H1 (cell line): ENCODE measurements around the gene GALNTL6. TPM values are rescaled to one million over a fixed set of nuclear protein-coding genes. Genes with fewer than 3 reads are reported as not detected.
A peak's percentile ranks its signal among the peaks of the same experiment; 100 is the strongest.

Source experiments
- CTCF ChIA-PET: fragments of 300-600 bp; sonication (Branson Sonifier 250); formaldehyde crosslinking; loops from one replicate; lab custom pipeline; 2021; ENCODE audit not compliant: partially characterized antibody; lab: Charles Lee
- POLR2A ChIA-PET: fragments of 300-600 bp; sonication (Branson Sonifier 250); formaldehyde crosslinking; loops from one replicate; lab custom pipeline; 2021; ENCODE audit warnings: inconsistent platforms; ENCODE audit not compliant: partially characterized antibody; lab: Charles Lee
- DNase-seq, 2 experiments: peaks; one replicate each; pipeline versions ENCODE4 v3.0.0 to v3.0.0-alpha.2; 2010 to 2022; ENCODE audit warnings: low spot score in 2 of 2, low read depth in 1 of 2, mixed read lengths in 1 of 2
- FAIRE-seq: peaks from 2 replicates; lab custom pipeline; 2011; peaks lifted over from hg19 to GRCh38; lab: Jason Lieb, UNC
- H2AFZ ChIP-seq: 2 replicates; pipeline ENCODE4 v1.8.1; 2012; ENCODE audit warnings: low read length, inconsistent platforms
- H2AK5ac ChIP-seq: 2 replicates; pipeline ENCODE4 v1.6.1; 2013; ENCODE audit warnings: low read depth, low read length
- H2BK120ac ChIP-seq: replicated peaks from 2 replicates; pipeline ENCODE3; 2013; ENCODE audit warnings: low read depth, low read length, inconsistent platforms
- H2BK12ac ChIP-seq: 2 replicates; pipeline ENCODE4 v1.6.1; 2013; ENCODE audit warnings: low read depth, low read length
- H2BK15ac ChIP-seq: 2 replicates; pipeline ENCODE4 v1.6.1; 2013; ENCODE audit warnings: low read length
- H2BK20ac ChIP-seq: 2 replicates; pipeline ENCODE4 v1.6.1; 2013; ENCODE audit warnings: low read length
- H2BK5ac ChIP-seq: 2 replicates; pipeline ENCODE4 v1.6.1; 2013; ENCODE audit warnings: low read depth, low read length
- H3K14ac ChIP-seq: 2 replicates; pipeline ENCODE4 v1.6.1; 2013; ENCODE audit warnings: inconsistent platforms; ENCODE audit not compliant: insufficient read length
- H3K18ac ChIP-seq: 2 replicates; pipeline ENCODE4 v1.6.1; 2013; ENCODE audit warnings: low read length; ENCODE audit errors: extremely low read depth
- H3K23ac ChIP-seq: 2 replicates; pipeline ENCODE4 v1.6.1; 2013; ENCODE audit warnings: inconsistent platforms; ENCODE audit not compliant: insufficient read length
- H3K23me2 ChIP-seq: 2 replicates; pipeline ENCODE4 v1.6.1; 2013; ENCODE audit warnings: low read depth, low read length
- H3K27ac ChIP-seq: 2 replicates; pipeline ENCODE4 v1.6.1; 2011; ENCODE audit warnings: low read depth, low read length, inconsistent platforms
- H3K27me3 ChIP-seq, 4 experiments: replicated peaks in 1 of 4; 1 replicate in 1 of 4; 2 replicates in 3 of 4; pipeline versions ENCODE4 v1.6.1 to v1.8.1; 2011 to 2013; ENCODE audit warnings: low read length in 3 of 4, mild to moderate bottlenecking in 3 of 4, inconsistent platforms in 2 of 4, mixed read lengths in 2 of 4, moderate library complexity in 1 of 4; ENCODE audit not compliant: control insufficient read depth in 3 of 4, insufficient read depth in 3 of 4; ENCODE audit errors: extremely low read depth in 1 of 4
- H3K36me3 ChIP-seq, 4 experiments: 2 replicates each; pipeline versions ENCODE4 v1.6.1 to v1.8.1; 2011 to 2013; ENCODE audit warnings: mild to moderate bottlenecking in 4 of 4, low read length in 3 of 4, moderate library complexity in 2 of 4, control low read depth in 1 of 4, inconsistent platforms in 1 of 4; ENCODE audit not compliant: insufficient read depth in 4 of 4, control insufficient read depth in 2 of 4
- H3K4ac ChIP-seq: replicated peaks from 2 replicates; pipeline ENCODE3; 2013; ENCODE audit warnings: low read length, low read depth, mixed read lengths, inconsistent platforms; ENCODE audit not compliant: insufficient read length
- H3K4me1 ChIP-seq, 4 experiments: replicated peaks in 1 of 4; 1 replicate in 1 of 4; 2 replicates in 3 of 4; pipeline versions ENCODE4 v1.6.1 to v1.8.1; 2011 to 2013; ENCODE audit warnings: low read length in 3 of 4, inconsistent platforms in 2 of 4, mixed read lengths in 1 of 4; ENCODE audit not compliant: insufficient read depth in 4 of 4, control insufficient read depth in 3 of 4
- H3K4me2 ChIP-seq, 2 experiments: 2 replicates each; pipeline versions ENCODE4 v1.6.1 to v1.8.1; 2011 to 2013; ENCODE audit warnings: low read depth in 2 of 2, low read length in 2 of 2, control low read depth in 1 of 2, inconsistent platforms in 1 of 2, mild to moderate bottlenecking in 1 of 2; ENCODE audit not compliant: insufficient read depth in 1 of 2
- H3K4me3 ChIP-seq, 4 experiments: fragments of 200-600, 300-600 bp in 1 of 4; sonication (generic), shearing (Covaris generic), sonication (Bioruptor Twin) in 1 of 4; 2 replicates each; pipeline versions ENCODE4 v1.5.1 to v1.8.1; 2011 to 2016; ENCODE audit warnings: low read length in 4 of 4, low read depth in 3 of 4, control low read depth in 2 of 4, inconsistent platforms in 2 of 4, mild to moderate bottlenecking in 2 of 4, mixed read lengths in 1 of 4, moderate library complexity in 1 of 4; ENCODE audit not compliant: insufficient read depth in 2 of 4; ENCODE audit errors: extremely low read depth in 1 of 4
- H3K56ac ChIP-seq: replicated peaks from 2 replicates; pipeline ENCODE3; 2013; ENCODE audit warnings: low read depth, mild to moderate bottlenecking, mixed read lengths, low read length, inconsistent platforms; ENCODE audit not compliant: insufficient read length
- H3K79me1 ChIP-seq: 2 replicates; pipeline ENCODE4 v1.6.1; 2013; ENCODE audit warnings: low read depth, low read length, control low read depth
- H3K79me2 ChIP-seq, 2 experiments: 2 replicates each; pipeline versions ENCODE4 v1.6.1 to v1.8.1; 2012 to 2013; ENCODE audit warnings: low read length in 2 of 2, mild to moderate bottlenecking in 2 of 2, inconsistent platforms in 1 of 2; ENCODE audit not compliant: insufficient read depth in 2 of 2, control insufficient read depth in 1 of 2
- H3K9ac ChIP-seq, 4 experiments: replicated peaks in 1 of 4; 1 replicate in 1 of 4; 2 replicates in 3 of 4; pipeline versions ENCODE4 v1.6.1 to v1.8.1; 2011 to 2013; ENCODE audit warnings: low read depth in 3 of 4, low read length in 3 of 4, control low read depth in 2 of 4, mild to moderate bottlenecking in 2 of 4, moderate library complexity in 2 of 4, inconsistent platforms in 1 of 4; ENCODE audit errors: extremely low read depth in 1 of 4
- H3K9me3 ChIP-seq, 2 experiments: 2 replicates each; pipeline versions ENCODE4 v1.6.1 to v1.8.1; 2012 to 2013; ENCODE audit warnings: mild to moderate bottlenecking in 2 of 2, moderate library complexity in 2 of 2, control low read depth in 1 of 2, inconsistent platforms in 1 of 2, low read depth in 1 of 2, low read length in 1 of 2, mixed read lengths in 1 of 2; ENCODE audit not compliant: insufficient read depth in 2 of 2
- H4K20me1 ChIP-seq, 2 experiments: replicated peaks in 1 of 2; 2 replicates each; pipeline versions ENCODE3 to v1.8.1; 2011 to 2013; ENCODE audit warnings: inconsistent platforms in 2 of 2, low read length in 2 of 2, mild to moderate bottlenecking in 1 of 2; ENCODE audit not compliant: insufficient read depth in 2 of 2, control insufficient read depth in 1 of 2
- H4K5ac ChIP-seq: 2 replicates; pipeline ENCODE4 v1.6.1; 2013; ENCODE audit warnings: low read length, low read depth, mixed read lengths, inconsistent platforms; ENCODE audit not compliant: insufficient read length
- H4K8ac ChIP-seq: 2 replicates; pipeline ENCODE4 v1.8.0; 2013; ENCODE audit warnings: mild to moderate bottlenecking, moderate library complexity, low read length, inconsistent platforms; ENCODE audit not compliant: insufficient read depth; ENCODE audit errors: extremely low read depth
- H4K91ac ChIP-seq: replicated peaks from 2 replicates; pipeline ENCODE3; 2013; ENCODE audit warnings: low read length, mixed read lengths, inconsistent platforms; ENCODE audit not compliant: insufficient read length
- ATF2 ChIP-seq: IDR thresholded peaks from 2 replicates; pipeline ENCODE4 v1.6.1; 2012; ENCODE audit warnings: low read length, inconsistent platforms
- BCL11A ChIP-seq, 2 experiments: IDR thresholded peaks; one replicate each; pipeline ENCODE4 v1.6.1; 2011; ENCODE audit warnings: low read depth in 2 of 2, low read length in 2 of 2, mild to moderate bottlenecking in 2 of 2
- CHD1 ChIP-seq: IDR thresholded peaks from 2 replicates; pipeline ENCODE4 v1.6.1; 2012; ENCODE audit warnings: low read depth, low read length, improper control_type of control experiment
- EZH2 ChIP-seq: fragments of 200-600 bp; sonication (generic); IDR thresholded peaks from 2 replicates; pipeline ENCODE4 v1.7.1; 2012; ENCODE audit warnings: low read depth, mild to moderate bottlenecking, moderate library complexity, low read length, inconsistent platforms; ENCODE audit not compliant: severe bottlenecking
- FOSL1 ChIP-seq: IDR thresholded peaks from 2 replicates; pipeline ENCODE4 v1.6.1; 2011; ENCODE audit warnings: mild to moderate bottlenecking, low read depth, low read length, moderate library complexity; ENCODE audit not compliant: insufficient read depth
- POLR2A ChIP-seq, 2 experiments: IDR thresholded peaks; 1 replicate in 1 of 2; 2 replicates in 1 of 2; pipeline ENCODE4 v1.6.1; 2011; ENCODE audit warnings: low read depth in 2 of 2, low read length in 2 of 2, mild to moderate bottlenecking in 2 of 2; ENCODE audit errors: control extremely low read depth in 1 of 2
- RXRA ChIP-seq: IDR thresholded peaks from 2 replicates; pipeline ENCODE4 v1.6.1; 2011; ENCODE audit warnings: low read depth, mild to moderate bottlenecking, low read length, moderate library complexity; ENCODE audit not compliant: insufficient read depth
- SP1 ChIP-seq: IDR thresholded peaks from 2 replicates; pipeline ENCODE4 v1.6.1; 2011; ENCODE audit warnings: low read depth, low read length
- USF2 ChIP-seq: IDR thresholded peaks from 2 replicates; pipeline ENCODE4 v1.6.1; 2011; ENCODE audit warnings: low read length, improper control_type of control experiment
- WGBS, 2 experiments: shearing (Covaris generic) in 1 of 2; methylation state at CpG; one replicate each; pipeline versions ENCODE4 v1.1.6 to v1.1.7; 2013 to 2015; ENCODE audit warnings: low lambda C conversion rate in 2 of 2, mixed read lengths in 2 of 2, inconsistent platforms in 1 of 2, low coverage in 1 of 2, missing lambda C conversion rate in 1 of 2; ENCODE audit not compliant: insufficient replicate concordance in 2 of 2, insufficient coverage in 1 of 2, insufficient read length in 1 of 2; ENCODE audit errors: extremely low coverage in 1 of 2, missing lambda C conversion rate in 1 of 2; 5-methylcytosine and 5-hydroxymethylcytosine counted together
- polyA plus RNA-seq, 7 experiments: library from polyadenylated mRNA; depleted of rRNA in 3 of 7; stranded (reverse) in 5 of 7; unstranded in 2 of 7; fragments of >200 nt in 5 of 7; fragments of 200-250 nt in 2 of 7; gene quantifications; 1 replicate in 5 of 7; 2 replicates in 1 of 7; 4 replicates in 1 of 7; pipeline versions ENCODE4 v1.2.1 to v1.2.3, GENCODE V29; 2011 to 2013; ENCODE audit warnings: missing spikeins in 2 of 7, mixed read lengths in 2 of 7
- total RNA-seq: library from RNA; stranded (reverse); fragmentation: NEBNext Ultra II Directional; extraction: Animal tissue kit (Norgen Biotek cat#: 25700); gene quantifications from 2 replicates; pipeline ENCODE4 v1.2.1, GENCODE V29; 2021

Gene GALNTL6
- total and polyA plus RNA-seq, 2 of the 8 experiments (the other 6 are each of a cell fraction or from before 2014, with no cell fraction given), result 0.03 to 0.32 TPM

GRCh38 chr4:173074501-173074946 lies 1261.3 kb downstream of the GALNTL6 start:
- no peaks in the 10 kb centered on the region for H3K36me3 ChIP-seq
- H2BK12ac ChIP-seq, result peak overlapping the region; percentile 99
- H4K91ac ChIP-seq, result peak overlapping the region; percentile 99
- H3K23me2 ChIP-seq, result 0 out of 2 replicates have a peak, but pooled peaks cover 3% of the 10 kb centered on the region
- no peak overlapping the region for H2AFZ ChIP-seq
- H3K9me3 ChIP-seq, result peaks cover 0 to 17% of the 10 kb centered on the region in 2 experiments; a peak in 1 of 4 replicates
- H3K14ac ChIP-seq, result no peak overlapping the region
- H2BK5ac ChIP-seq, result peak overlapping the region; percentile 98
- peak overlapping the region; percentile 65 for H2BK120ac ChIP-seq
- H2AK5ac ChIP-seq, result peak overlapping the region; percentile 99
- peak; percentile 59 to 87 for DNase-seq
- peak overlapping the region; percentile 27 for H3K56ac ChIP-seq
- peak overlapping the region; percentile 95 for H3K4ac ChIP-seq
- no peaks in the 10 kb centered on the region for H4K20me1 ChIP-seq
- H4K8ac ChIP-seq, result no peak overlapping the region
- no peaks in the 10 kb centered on the region for H3K79me2 ChIP-seq
- peak overlapping the region; percentile 100 for H2BK20ac ChIP-seq
- H3K27ac ChIP-seq, result peak overlapping the region; percentile 51; the same call in 1 of the 2 replicates
- H2BK15ac ChIP-seq, result no peak overlapping the region
- H3K9ac ChIP-seq, result peak overlapping the region in 2 of 4 experiments; percentile 42 to 65; a peak in 4 of 7 replicates
- no peaks in the 10 kb centered on the region for H3K27me3 ChIP-seq
- ChIA-PET CTCF (interaction anchor here (0.9 to 1.9 kb wide), 2 partner anchors 50 to 61 kb away, joined by 3 to 4 read pairs; no protein-coding TSS in a partner anchor), POLR2A (interaction anchor here (1.2 to 1.5 kb wide), 2 partner anchors 10 to 94 kb away, joined by 3 read pairs; partner anchors contain the start of gene GALNT7)
- WGBS, 2 experiments, result 4% methylated on average over 3 of the region's 3 CpGs; no CpG with 5 or more reads in 1 of the 2 experiments
- H3K18ac ChIP-seq, result peak overlapping the region; percentile 95; the same call in 1 of the 2 replicates
- peaks cover 6 to 24% (median 13%) of the 10 kb centered on the region in 4 experiments; a peak in 6 of 7 replicates for H3K4me1 ChIP-seq
- no peak overlapping the region for H3K23ac ChIP-seq
- H3K4me2 ChIP-seq, result peak overlapping the region; percentile 56 to 69
- FAIRE-seq, result peak; percentile 100
- peak overlapping the region; percentile 98 for H4K5ac ChIP-seq
- H3K4me3 ChIP-seq, result peak overlapping the region in 1 of 4 experiments; percentile 29; a peak in 1 of 8 replicates
- H3K79me1 ChIP-seq, result no peaks in the 10 kb centered on the region
- TF ChIP-seq EZH2 (no peak), USF2 (no peak), BCL11A (IDR thresholded peaks at IDR 0.05; ENCODE audit: low read depth in 2 of 2, low read length in 2 of 2) (peak; percentile 24 to 83), FOSL1 (no peak), SP1 (0 out of 2 replicates have a peak, but pooled peaks have one; percentile 40), POLR2A (IDR thresholded peaks at IDR 0.05; ENCODE audit: control extremely low read depth in 1 of 2, low read depth in 2 of 2, low read length in 2 of 2) (peak in 1 of 2 experiments; percentile 22; a peak in 1 of 3 replicates), ATF2 (peak; percentile 87; the same call in 1 of the 2 replicates), CHD1 (no peak), RXRA (no peak)
